OCI-LY3 (cell line): Measurements from ENCODE around the gene ABHD12.

Source experiments
- EZH2phosphoT487 ChIP-seq: fragments of 200-600 bp; shearing (Covaris generic); IDR thresholded peaks from 2 replicates; pipeline ENCODE4 v1.6.1; 2018; ENCODE audit warnings: antibody characterized with exemption, mixed run types, low read depth
- TF ChIP-seq, protein P1 (sequence below): fragments of 200-600, 300-600 bp; sonication (generic); IDR thresholded peaks from 2 replicates; pipeline ENCODE4 v1.5.1; 2014; ENCODE audit warnings: antibody characterized with exemption, low read length, low read depth

DNA sequence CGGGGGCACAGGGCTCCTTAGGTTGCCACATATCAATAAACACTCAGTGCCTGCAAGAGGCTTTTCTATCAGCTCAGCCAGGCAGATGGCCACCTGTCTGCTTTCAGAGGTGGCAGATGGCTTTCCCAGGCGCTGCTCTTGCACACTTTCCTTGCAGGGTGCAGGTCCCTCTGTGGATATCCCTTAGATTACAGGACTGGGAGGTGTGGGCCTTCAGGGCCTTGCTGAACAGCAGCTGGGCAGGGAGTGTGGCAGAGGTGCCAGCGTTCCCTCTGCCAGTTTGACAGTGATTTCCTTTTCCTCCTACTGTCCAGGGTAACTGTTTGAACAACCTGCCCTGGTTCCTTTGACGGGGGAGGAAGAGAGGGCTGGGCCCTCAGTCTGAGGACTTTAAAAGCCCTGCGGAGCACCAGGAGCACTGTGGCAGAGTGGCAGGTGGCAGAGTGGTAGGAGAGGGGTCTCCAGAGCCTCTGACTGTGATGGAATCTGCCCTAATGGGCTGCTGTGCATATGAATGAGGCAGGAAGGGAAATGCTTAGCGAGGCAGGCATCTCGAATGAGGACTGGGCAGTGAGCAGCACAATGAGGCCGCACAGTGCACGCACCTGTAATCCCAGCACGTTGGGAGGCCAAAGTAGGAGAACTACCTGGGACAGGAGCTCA, 34.2 kb downstream of the ABHD12 start:
- TF ChIP-seq, protein P1, sequence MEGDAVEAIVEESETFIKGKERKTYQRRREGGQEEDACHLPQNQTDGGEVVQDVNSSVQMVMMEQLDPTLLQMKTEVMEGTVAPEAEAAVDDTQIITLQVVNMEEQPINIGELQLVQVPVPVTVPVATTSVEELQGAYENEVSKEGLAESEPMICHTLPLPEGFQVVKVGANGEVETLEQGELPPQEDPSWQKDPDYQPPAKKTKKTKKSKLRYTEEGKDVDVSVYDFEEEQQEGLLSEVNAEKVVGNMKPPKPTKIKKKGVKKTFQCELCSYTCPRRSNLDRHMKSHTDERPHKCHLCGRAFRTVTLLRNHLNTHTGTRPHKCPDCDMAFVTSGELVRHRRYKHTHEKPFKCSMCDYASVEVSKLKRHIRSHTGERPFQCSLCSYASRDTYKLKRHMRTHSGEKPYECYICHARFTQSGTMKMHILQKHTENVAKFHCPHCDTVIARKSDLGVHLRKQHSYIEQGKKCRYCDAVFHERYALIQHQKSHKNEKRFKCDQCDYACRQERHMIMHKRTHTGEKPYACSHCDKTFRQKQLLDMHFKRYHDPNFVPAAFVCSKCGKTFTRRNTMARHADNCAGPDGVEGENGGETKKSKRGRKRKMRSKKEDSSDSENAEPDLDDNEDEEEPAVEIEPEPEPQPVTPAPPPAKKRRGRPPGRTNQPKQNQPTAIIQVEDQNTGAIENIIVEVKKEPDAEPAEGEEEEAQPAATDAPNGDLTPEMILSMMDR = no peak
- TF ChIP-seq EZH2phosphoT487 = no peak
